GM21528 (cell line): ENCODE measurements around the gene OR10G6.
"Not testable (repeated sequence)": the region's sequence is repeated elsewhere in the genome, so short reads cannot be mapped to it uniquely, and the experiment has no call there.

Source experiments
- ATAC-seq: cut with Tn5 transposase; IDR thresholded peaks from one replicate; pipeline ENCODE4 v1.9.1; 2021; ENCODE audit warnings: mild to moderate bottlenecking, moderate library complexity; ENCODE audit not compliant: unreplicated experiment, low FRiP score

OR10G6 gene, protein sequence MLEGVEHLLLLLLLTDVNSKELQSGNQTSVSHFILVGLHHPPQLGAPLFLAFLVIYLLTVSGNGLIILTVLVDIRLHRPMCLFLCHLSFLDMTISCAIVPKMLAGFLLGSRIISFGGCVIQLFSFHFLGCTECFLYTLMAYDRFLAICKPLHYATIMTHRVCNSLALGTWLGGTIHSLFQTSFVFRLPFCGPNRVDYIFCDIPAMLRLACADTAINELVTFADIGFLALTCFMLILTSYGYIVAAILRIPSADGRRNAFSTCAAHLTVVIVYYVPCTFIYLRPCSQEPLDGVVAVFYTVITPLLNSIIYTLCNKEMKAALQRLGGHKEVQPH

GRCh38 chr11:123995119-123995518 is at the start of gene OR10G6:
Gene OR10G6, minus strand, starts transcription at chr11:123995161. Its CDS starts 0 bp downstream, at chr11:123995161.
- no peak for ATAC-seq

DNA sequence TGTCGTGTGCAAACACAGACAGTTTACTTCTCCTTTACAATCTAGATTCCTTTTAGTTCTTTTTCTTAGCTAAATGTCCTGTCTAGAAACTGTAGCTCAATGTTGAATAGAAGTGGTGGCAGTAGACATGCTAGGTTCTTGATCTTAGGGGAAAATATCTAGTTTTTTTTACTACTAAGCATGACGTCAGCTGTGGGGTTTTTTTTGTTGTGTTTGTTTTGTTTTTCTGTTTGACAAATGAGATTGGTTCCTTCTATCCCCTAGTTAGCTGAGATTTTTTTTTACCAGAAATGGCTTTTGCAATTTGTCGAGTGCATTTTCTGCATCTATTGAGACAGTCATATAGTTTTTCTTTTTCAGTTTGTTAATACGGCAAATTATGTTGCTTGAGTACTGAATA is 48.5 kb upstream of the OR10G6 start:
- ATAC-seq = no peak

- no peak for ATAC-seq
Measured at GRCh38 chr11:124041254-124041653, 46.3 kb upstream of the OR10G6 start, which contains the start of gene OR10G7. Gene OR10G7, minus strand, starts transcription at chr11:124041325. Its CDS starts 2,324 bp downstream, at chr11:124039001.

DNA sequence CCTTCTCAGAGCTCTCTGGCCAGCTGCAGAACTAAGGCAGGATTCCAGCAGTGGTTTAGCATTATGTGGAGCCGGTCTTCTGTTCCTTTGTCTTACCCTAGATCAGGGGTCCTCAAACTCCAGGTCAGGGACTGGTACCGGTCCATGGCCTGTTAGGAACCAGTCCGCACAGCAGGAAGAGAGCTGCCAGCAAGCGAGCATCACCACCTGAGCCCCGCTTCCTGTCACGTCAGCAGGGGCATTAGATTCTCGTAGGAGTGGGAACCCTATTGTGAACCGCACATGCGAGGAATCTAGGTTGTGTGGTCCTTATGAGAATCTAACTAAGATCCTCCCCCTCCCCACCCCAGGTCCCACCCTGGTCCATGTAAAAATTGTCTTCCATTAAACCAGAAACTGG is 44.6 kb upstream of the OR10G6 start:
- ATAC-seq = no peak

GRCh38 chr11:124036666-124037065 is 41.7 kb upstream of the OR10G6 start:
- no peak for ATAC-seq

DNA sequence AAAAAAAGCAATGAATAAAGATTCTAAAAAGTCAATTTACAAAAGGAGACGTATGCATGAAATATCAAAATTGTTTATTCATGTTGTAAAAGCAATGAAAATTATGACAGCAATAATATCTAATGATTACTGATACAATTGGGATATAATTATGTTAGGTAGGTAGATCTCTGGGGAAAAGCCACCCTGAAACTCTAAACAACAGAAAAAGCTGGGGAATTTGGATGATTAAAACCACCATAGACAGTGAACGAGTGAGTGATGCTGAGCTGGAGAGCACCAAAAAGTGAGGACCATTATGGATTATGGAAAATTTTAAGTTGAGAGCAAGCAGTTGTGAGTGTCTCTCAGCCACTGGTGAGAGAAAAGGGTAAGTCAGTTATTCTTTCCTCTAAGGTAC is 31.5 kb upstream of the OR10G6 start, which contains the start of gene OR10G8:
Gene OR10G8 (plus strand): TSS at position 301 of the 400 bp plus-strand sequence. CDS start 2,825 bp downstream, outside the sequence.
- ATAC-seq = no peak

DNA sequence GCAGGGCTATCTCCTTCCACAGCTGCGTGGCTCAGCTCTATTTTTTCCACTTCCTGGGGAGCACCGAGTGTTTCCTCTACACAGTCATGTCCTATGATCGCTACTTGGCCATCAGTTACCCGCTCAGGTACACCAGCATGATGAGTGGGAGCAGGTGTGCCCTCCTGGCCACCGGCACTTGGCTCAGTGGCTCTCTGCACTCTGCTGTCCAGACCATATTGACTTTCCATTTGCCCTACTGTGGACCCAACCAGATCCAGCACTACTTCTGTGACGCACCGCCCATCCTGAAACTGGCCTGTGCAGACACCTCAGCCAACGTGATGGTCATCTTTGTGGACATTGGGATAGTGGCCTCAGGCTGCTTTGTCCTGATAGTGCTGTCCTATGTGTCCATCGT is 20.9 kb upstream of the OR10G6 start:
- ATAC-seq = not testable (repeated sequence)

DNA sequence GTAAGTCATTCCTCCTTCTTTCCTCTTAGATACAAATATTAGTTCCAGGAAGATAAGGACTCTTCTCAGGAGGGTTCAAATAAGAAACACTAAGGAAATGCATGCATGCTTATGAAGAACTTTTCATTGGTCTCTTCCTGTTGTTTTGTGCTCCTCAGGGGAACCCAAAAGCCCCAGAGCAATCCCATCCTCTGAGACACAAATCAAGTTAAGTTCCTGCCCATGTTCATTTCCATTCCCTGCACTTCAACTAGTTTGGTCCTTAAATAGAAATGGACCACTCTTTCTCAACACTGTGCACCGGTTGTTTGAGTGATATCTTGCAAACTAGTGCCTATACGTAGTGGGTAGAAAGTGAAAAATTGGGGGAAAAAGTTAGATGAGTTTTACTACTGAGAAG is 17.7 kb upstream of the OR10G6 start, which contains the start of gene OR10G4:
Gene OR10G4 (plus strand): TSS at position 301 of the 400 bp plus-strand sequence. CDS start 2,578 bp downstream, outside the sequence.
- no peak for ATAC-seq

DNA sequence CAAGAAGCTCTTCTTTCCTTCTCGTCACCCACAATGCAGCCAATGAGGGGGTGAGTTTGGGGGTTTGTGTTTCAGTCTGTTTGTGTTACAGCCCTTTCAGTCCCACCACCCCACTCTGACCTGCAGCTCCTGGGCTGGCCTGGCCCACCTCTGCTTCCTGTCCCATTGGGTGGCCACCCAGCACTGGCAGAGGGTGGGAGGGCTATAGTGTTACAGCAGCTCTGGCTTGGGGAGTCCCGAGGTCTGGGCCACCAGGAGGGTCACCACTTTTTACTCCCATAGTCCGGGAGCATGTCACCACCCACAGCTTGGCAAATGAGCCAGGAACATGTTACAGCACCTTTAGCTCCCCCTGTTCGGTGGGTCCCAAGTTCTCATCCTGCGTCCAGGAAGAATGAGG is 15.7 kb downstream of the OR10G6 start:
- ATAC-seq = no peak

- ATAC-seq = no peak
Measured at GRCh38 chr11:123977731-123978347, 17.1 kb downstream of the OR10G6 start, which contains the start of gene OR10S1. Gene OR10S1, minus strand, starts transcription at chr11:123977781. Its CDS starts 117 bp downstream, at chr11:123977664.

DNA sequence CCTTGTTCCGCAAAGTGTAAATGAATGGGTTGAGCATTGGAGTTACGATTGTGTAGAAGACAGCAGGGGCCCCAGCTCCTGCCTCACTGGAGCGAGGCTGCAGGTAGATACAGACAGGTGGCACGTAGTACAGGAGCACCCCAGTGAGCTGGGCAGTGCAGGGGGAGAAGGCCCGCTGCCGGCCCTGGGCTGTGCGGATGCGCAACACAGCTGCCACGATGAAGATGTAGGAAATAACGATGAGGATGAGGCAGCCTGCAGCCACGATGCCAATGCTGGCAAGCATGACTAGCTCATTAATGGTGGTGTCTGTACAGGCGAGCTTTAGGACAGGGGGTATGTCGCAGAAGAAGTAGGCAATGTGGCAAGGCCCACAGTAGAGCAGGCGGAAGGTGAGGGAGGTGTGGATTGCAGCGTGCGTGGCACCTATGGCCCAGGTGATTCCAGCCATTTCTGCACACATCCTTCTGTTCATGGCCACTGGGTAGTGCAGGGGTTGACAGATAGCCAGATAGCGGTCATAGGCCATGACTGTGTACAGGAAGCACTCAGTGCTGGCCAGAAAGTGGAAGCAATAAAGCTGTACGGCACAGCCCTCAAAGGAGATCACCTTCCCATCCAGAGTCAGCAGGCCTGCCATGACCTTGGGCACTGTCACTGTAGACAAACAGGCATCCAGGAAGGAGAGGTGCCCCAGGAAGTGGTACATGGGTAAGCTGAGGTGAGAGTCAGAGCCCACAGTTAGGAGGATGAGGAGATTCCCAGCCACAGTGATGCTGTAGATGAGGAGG is 18.0 kb downstream of the OR10G6 start:
- ATAC-seq = no peak

DNA sequence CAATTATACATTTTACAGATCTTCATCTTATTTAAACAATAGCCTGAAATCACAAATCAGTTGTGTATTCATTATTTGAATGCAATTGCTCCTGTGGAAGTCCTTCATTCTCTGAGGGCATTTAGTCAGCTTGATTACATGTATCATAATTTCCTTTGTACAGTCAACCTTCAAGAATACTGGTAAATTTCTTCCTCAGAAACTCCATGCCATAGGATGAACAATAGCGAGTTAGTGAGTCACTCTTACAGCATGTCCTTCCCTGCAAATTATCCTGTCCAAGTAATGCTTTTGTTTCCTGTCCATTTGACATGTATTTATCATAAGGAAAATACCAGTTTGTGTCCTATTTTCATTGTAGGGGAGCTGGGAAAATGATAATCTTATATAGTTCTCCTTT is 21.1 kb downstream of the OR10G6 start:
- ATAC-seq = no peak

GRCh38 chr11:123956752-123957151 is 38.2 kb downstream of the OR10G6 start:
- no peak for ATAC-seq

DNA sequence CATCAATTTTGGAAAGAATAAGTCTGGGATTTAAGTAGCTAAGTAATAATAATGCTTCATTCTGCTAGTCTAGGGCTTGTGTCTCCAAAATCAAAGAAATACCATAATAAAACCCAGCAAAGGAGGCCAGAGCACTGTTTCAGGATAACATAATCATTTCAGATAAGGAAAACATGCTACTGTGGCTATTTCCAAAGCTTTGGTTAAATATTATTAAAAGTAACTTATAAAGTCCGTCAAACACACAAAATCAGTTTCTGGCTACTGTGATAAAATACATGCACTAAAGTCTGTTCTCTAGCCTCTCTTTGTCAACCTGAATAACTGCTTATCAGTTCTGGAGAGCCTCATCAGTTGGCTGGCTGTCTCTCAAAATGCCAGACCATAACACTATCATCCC is 49.8 kb downstream of the OR10G6 start:
- ATAC-seq = no peak
